Stimulated activated CD4-positive, alpha-beta T cell treated with anti-CD3 and anti-CD28 coated beads, Interleukin-2, amount 100 ng/mL, for 4 hours (primary cell): ENCODE measurements around the gene UBE2S.

Experiments used
- DNase-seq: peaks from one replicate; pipeline ENCODE4 v3.0.0-alpha.2; 2020; ENCODE audit warnings: low read depth

UBE2S gene

DNA sequence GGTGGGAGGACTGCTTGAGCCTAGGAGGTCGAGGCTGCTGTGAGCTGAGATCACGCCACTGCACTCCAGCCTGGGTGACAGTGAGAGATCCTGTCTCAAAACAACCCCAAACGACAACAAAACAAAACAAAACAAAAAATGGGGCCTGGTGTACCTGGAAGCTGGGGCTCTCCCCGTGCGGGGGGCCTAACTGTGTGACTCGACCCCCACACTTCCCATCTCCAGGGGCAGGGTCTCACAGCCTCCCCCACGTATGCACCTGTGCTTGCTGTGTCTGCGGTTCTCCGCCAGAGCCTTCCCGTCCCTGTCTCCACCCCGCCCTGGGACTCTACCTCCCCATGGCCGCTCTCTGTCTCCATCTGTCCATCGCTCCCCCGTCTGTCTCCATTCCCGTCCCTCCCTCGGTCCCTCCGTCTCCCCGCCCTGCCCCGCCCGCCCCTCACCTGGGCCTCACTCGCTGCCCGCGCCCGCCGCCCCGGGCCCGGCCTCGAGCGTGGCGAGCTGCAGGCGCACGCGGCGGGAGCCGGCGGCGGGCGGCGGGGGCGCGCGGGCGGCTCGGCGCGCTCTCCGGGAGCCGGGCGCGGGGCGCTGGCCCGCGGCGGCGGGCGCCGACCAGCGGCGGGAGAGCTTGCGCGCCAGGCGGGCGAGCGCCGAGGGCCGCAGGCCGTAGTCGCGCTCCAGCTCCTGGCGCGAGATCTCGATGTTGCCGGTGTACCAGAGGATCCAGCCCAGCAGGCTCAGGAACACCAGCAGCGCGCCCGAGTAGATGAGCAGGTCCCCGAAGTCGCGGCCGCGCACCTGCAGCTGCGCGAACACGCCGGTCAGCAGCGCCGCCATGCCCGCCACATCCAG lies 24.1 kb downstream of the UBE2S start:
- no peak for DNase-seq

DNA sequence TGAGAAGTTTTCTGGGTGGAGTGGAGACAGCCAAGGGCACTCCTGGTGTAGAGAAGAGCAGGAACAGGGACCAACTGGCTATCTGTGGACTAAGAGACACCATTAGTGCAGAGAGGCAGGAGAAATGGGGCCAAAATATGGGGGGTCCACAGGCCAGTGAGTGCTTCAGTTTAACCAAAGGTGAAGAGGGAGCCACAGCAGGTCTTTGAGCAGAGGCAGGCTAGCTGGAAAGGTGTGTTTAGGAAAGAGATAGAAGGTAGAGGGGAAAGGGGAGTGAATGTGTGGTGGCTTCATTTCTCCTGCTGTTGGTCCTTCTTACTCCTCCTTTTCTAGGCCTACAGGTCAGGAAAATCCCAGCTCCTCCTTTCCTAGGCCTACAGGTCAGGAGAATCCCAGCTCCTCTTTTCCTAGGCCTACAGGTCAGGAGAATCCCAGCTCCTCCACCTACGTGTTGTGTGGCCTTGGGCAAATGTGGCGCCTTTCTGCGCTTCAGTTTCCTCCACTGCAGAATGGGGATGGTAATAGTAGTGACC lies 25.0 kb downstream of the UBE2S start:
- DNase-seq = no peak

- no peak for DNase-seq
Measured at GRCh38 chr19:55382013-55382412, 25.6 kb downstream of the UBE2S start.

DNA sequence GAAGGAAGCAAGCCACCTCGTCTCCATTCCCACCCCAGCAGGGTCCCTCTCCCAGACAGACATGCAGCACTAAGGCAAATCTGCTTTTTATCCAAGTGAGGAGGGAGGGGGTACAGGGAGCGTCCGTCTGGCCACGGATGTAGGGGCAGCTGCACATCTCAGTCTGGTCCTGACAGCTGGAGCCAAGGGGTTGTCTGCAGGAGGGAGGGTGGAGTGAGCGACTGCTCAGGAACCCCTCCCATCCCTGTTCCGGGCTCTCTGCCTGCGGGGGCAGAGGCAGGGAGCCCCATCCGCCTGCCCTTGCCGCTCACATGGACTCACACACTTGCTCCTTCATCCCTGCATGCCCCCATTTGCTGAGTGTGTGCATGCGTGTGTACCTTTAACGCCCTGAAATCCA lies 28.4 kb downstream of the UBE2S start:
- DNase-seq = no peak

- DNase-seq = no peak
Measured at GRCh38 chr19:55377356-55378131, 30.0 kb downstream of the UBE2S start.

GRCh38 chr19:55376241-55376933 lies 31.2 kb downstream of the UBE2S start, which contains the start of gene TMEM190:
Gene TMEM190 (plus strand): TSS chr19:55376826. CDS start chr19:55376854, 28 bp downstream.
- DNase-seq = no peak

- DNase-seq = no peak
Measured at GRCh38 chr19:55373993-55374757, 33.4 kb downstream of the UBE2S start.

DNA sequence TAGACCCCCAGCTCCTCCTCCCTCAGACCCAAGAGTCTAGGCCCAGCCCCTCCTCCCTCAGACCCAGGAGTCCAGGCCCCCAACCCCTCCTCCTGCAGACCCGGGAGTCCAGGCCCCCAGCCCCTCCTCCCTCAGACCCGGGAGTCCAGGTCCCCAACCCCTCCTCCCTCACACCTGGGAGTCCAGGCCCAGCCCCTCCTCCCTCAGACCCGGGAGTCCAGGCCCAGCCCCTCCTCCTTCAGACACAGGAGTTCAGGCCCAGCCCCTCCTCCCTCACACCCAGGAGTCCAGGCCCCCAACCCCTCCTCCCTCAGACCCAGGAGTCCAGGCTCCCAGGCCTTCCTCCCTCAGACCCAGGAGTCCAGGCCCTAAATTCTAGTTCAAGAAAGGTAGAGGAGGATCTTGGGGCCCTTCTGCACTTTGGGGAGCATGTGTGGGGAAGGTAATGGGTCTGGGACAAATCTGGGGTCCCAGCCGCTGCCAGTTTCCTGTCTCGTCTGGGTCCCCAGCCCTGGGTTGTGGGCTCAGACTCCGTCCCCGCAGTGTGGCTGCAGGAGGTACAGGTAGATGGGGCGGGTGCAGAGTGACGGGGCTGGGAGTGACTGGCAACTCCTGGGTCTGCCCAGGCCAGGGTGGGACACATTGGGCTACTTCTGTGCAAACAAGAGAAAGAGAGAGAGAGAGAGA lies 34.1 kb downstream of the UBE2S start:
- DNase-seq = no peak

- no peak for DNase-seq
Measured at GRCh38 chr19:55372316-55373081, 35.1 kb downstream of the UBE2S start.

DNA sequence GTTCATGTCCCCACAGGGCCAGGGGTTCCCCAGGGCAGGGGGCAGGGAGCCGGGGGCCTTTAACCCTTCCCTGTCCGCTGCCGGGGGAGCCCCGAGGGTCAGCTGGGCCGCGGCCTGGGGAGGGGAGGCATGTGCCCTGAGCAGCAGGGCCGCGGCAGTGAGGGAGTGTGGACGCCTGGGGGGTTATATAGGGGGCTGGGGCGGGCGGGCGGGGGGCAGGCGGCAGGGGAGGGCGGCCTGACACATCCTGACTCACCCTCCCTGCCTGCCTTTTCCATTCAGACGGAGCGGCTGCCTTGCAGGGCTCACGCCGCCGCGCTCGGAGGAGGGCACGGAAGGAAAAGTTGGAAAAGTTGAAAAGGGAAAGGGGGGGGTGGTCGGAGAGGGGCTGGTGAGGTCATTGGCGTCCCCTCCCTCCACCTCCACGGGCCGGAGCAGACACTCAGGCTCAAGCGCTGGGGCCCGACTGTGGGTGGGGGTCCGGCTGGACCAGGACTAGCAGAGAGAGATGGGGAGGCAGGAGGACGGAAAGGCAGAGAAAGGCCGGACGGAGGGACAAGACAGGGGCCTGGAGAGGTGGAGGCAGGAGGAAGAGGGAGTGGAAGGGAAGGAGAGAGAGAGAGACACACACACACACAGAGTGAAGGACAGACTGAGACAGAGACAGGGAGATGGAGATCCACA lies 37.1 kb downstream of the UBE2S start, which contains the start of gene IL11:
IL11 (minus strand) TSS at position 159 of the 684 bp plus-strand sequence; CDS start at position 6, 153 bp downstream.
- DNase-seq = no peak

DNA sequence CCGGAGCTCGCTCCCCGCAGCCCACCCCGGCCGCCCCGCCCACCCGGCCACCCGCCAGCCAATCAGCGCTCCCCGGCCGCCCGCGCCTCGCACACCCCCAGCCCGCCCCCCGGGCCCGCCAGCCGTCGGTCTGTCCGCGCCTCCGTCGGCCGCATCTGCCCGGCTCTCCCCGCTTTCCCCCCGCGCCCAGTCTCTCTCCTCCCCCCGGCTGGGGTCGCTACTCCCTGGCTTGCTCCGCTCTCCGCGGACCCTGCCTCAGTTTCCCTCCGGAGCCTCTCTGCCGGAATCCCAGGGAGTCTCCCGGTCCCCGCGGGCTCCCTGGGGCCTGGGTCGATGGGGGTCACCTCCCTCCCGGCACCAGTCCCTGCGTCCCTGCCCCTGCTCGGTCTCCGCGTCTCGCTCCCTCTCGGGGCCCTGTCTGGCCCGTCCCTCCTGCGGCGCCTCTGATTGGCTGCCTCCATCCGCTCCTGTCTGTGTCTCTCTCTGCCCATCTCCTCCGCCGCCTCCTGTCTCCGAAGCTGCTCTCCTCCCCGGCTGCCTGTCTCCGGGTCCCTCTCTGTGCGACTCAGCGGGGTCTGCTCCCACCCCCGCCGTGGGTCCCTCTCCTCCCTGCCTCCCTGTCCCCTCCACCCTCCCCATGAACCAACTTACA lies 37.8 kb downstream of the UBE2S start:
- no peak for DNase-seq

DNA sequence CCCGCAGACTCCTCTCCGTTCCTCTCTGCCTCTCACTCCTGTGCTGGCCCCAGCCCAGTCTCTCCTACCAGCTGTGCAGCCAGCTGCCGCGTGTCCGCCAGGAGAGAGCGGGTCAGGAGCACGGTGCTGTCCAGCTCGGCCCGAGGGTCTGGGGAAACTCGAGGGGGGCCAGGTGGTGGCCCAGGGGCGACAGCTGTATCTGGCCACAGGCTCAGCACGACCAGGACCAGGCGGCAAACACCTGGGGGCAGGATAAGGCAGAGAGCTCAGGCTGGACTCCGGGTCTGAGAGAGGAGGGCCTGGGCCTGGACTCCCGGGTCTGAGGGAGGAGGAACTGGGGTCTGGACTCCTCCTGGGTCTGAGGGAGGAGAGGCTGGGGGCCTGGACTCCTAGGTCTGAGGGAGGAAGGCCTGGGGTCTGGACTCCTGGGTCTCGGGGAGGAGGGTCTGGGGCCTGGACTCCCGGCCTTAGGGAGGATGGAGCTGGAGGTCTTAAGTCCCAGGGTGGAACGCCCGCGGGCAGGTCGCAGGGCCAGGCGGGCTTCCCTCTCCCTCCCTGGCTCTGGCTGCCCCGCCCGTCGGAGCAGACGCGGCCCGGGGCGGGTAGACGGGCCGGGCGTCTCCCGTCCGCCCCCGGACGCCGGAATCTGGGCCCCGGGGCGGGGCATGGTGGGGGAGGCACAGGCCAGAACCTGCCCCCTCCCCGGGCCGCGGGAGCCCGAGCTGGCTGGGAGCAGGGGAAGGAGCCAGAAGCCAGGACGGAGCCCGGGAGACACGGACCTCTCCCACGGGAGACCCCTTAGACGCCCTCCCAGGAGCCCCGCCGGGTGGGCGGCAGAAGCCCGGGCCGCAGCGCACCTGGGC lies 38.7 kb downstream of the UBE2S start:
- no peak for DNase-seq

GRCh38 chr19:55368106-55368505 lies 39.5 kb downstream of the UBE2S start:
- DNase-seq = no peak

DNA sequence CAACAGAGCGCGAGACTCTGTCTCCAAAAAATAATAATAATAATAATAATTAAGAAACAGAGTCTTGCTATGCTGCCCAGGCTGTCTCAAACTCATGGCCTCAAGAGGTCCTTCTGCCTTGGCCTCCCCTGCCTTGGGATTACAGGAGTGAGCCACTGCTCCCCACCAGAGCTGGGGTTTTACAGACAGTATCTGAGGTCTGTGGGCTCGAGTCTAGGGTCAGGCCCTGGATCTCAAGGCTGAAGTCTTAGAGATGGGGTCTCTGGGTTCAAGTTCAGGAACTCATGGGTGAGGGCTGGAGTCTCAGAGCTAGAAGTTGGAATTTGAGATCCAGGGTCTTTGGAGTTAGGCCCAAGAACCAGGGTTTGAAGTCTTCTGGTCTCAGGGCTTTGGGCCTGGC lies 40.8 kb downstream of the UBE2S start:
- DNase-seq = no peak

- DNase-seq = no peak
Measured at GRCh38 chr19:55365964-55366363, 41.6 kb downstream of the UBE2S start.

GRCh38 chr19:55365245-55365644 lies 42.3 kb downstream of the UBE2S start:
- DNase-seq = no peak

DNA sequence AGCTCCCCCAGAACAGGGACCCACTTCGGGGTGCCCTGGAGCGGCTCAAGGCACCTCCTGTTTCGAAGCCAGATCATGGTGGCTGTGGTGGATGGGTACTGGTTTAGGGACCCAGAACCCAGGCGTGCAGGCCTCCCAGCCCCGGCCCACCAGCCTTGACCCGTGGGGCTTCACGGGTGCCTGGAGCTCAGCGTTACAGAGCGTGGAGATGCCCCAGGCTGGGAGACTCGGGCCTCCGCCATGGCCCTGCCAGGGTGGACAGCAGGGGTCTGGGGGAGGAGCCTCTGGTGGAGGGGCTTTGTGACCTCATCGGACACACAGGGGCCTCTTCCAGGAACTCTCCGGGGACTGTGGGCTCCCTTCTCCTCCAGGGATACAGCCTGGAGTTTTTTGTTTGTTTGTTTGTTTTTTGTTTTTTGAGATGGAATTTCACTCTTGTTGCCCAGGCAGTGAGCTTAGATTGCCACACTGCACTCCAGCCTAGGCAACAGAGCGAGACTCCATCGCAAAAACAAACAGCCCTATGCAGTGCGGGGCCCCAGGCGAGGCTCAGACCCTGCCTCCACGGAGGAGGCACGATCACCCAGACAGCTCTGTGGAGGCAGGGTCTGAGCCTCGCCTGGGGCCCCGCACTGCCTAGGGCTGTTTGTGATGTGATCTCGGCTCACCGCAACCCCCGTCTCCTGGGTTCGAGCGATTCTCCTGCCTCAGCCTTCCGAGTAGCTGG lies 44.4 kb downstream of the UBE2S start, which contains the start of gene GARIN5B:
GARIN5B (minus strand) TSS at position 271 of the 727 bp plus-strand sequence; CDS start at position 77, 194 bp downstream.
- DNase-seq = no peak
